ENCODE data around the gene KCNIP1.

- TF ChIP-seq CTCF (IDR thresholded peaks at IDR 0.05; ENCODE audit: low read length) (no peak), EZH2 (IDR thresholded peaks at IDR 0.05; ENCODE audit: borderline replicate concordance, low read length) (no peak)
These were observed 156.7 kb downstream of the KCNIP1 start for GRCh38 chr5:170660531-170660930.
